ENCODE measurements around the gene AGFG2.

Gene AGFG2

DNA sequence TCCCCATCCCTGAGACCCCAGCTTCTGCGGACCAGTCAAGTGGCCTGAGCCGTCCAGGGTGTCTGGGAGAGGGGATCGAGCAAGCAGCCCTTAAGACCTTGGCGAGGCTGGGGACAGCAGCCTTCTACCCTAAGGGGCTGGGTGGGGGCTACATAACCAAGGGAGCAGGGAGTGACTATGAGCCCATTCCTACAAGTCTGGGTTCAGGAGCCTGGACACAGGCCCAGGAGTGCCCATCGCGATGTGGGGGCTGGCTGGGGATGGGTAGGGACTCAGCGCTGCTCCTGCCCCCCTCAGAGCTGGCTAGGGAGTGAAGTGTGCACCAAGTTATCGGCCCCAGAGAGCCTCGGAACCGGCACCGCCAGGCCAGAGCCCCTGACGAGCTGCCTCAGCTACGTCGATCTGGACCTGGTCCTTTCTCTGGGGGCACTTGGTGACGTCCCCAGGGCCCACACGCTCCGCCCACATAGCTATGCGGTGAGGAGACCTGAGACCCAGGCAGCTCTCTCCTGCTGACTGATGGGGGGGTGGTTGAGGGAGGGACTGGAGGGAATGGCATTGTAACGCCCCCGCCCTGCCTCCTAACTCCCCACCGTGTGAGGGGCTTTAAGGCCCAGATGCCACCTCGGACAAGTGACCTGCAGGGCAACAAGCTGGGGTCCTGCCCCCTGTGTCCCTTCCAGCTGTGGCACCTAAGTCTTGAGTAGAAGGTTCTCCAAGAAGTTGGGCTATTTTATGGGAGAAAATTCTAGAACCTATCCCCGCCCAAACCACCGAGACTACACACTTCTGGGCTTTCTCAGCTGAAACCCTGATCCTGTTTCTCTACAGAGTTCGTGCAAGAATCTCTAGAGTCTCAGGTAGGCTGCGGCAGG is 32.2 kb downstream of the AGFG2 start (continued):
- TF ChIP-seq, protein P1, sequence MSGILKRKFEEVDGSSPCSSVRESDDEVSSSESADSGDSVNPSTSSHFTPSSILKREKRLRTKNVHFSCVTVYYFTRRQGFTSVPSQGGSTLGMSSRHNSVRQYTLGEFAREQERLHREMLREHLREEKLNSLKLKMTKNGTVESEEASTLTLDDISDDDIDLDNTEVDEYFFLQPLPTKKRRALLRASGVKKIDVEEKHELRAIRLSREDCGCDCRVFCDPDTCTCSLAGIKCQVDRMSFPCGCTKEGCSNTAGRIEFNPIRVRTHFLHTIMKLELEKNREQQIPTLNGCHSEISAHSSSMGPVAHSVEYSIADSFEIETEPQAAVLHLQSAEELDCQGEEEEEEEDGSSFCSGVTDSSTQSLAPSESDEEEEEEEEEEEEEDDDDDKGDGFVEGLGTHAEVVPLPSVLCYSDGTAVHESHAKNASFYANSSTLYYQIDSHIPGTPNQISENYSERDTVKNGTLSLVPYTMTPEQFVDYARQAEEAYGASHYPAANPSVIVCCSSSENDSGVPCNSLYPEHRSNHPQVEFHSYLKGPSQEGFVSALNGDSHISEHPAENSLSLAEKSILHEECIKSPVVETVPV (CRISPR knock-in tag; IDR thresholded peaks at IDR 0.05): no peak

DNA sequence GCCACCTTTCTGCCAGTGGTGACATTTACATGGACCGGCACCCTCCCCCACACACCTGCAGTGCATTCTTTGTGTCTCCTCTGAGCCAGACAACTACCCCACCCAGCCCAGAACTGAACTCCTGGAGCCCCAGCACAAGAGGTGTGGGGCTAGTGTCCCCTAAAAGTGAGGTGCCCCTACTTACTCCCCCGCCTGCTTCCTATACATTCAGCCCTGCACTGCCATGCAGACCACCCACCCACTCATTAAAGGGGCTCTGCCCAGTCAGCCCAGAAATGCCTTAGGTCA is 32.8 kb downstream of the AGFG2 start:
- TF ChIP-seq TOX (CRISPR knock-in tag; IDR thresholded peaks at IDR 0.05; ENCODE audit: borderline replicate concordance): no peak
- TF ChIP-seq ARNTL (CRISPR knock-in tag; IDR thresholded peaks at IDR 0.05; ENCODE audit: borderline replicate concordance, low read depth): no peak
- TF ChIP-seq SNAI2 (CRISPR knock-in tag; IDR thresholded peaks at IDR 0.05): no peak
- no peak for TF ChIP-seq BACH2 (CRISPR knock-in tag; IDR thresholded peaks at IDR 0.05; ENCODE audit: borderline replicate concordance)
- no peak for TF ChIP-seq TCF4 (CRISPR knock-in tag; IDR thresholded peaks at IDR 0.05; ENCODE audit: borderline replicate concordance)
- no peak for TF ChIP-seq ESRRG (CRISPR knock-in tag; IDR thresholded peaks at IDR 0.05)
- no peak for ATAC-seq

DNA sequence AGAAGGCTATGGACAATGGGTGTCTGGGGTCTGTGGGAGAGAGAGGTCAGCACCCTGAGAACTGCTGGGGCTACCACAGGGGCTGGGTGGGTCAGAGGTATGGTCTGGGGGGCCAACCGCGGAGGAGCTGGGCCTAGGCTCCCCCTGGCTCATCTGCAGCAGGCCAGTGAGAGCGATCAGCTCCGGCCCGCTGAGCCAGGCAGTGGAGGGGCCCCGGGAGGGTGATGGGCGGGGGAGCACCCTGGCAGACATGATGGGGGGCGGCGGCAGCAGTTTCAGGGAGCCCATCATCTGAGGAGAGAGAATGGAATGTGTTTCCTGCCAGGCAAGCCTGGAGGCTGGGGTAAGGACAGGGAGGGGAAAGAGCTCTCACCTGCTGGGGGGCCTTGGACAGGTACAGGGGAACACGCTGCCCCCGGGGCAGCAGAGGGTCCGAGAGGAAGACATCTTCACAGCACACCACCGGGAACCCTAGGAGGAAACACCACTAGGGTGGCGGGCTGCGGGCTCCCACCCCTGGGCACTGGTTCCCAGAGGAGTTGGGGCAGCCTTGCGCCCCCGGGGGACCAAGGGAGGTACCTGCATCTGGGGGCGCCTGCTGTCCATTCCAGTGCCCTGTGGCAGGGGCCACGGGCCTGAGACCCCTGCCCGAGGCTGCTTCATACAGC is 33.4 kb downstream of the AGFG2 start:
- ATAC-seq: no peak
- TF ChIP-seq ISL1 (CRISPR knock-in tag; IDR thresholded peaks at IDR 0.05) (no peak), ZNF565 (CRISPR knock-in tag; conservative IDR thresholded peaks at IDR 0.05; ENCODE audit: low read depth) (no peak), OSR1 (CRISPR knock-in tag; IDR thresholded peaks at IDR 0.05) (no peak), ARNTL (CRISPR knock-in tag; IDR thresholded peaks at IDR 0.05; ENCODE audit: borderline replicate concordance, low read depth) (no peak)

DNA sequence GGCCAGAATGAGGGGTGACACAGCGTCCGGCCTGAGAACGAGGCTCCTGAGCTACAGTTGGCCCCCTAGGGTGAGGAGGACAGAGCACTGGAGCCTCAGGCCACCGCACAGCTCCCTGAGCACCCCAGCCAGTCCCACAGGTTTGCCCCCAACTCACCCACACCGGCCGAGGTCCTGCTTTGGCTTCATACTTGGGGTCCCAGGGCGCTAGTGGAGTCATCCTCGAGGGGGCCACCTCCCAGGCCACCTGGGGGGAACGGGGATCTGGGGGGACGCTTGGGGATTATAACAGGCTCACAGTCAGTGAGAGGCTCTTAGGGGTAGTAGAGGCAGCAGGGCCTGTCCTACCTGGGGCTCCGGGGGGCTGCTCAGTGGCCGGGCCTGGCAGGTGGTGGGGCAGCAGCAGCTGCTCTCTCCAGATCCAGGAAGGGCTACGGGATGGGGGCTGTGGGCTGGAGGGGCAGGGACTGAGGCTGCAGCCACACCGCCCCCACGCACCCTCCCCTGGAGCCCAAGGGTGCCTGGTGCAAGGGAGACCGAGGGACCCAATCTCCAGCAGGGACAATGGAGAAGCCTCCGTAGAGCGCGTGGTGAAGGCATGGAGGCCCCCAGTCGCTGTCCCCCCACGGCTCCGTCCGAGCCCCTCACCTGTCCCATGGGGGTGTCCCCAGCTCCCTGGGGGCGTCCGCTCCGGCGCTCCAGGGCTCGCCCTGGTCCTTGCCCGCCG is 34.1 kb downstream of the AGFG2 start:
- no peak for ATAC-seq
- TF ChIP-seq GLIS3 (CRISPR knock-in tag; IDR thresholded peaks at IDR 0.05): no peak
- no peak for TF ChIP-seq SNAI2 (CRISPR knock-in tag; IDR thresholded peaks at IDR 0.05)
- no peak for TF ChIP-seq ZNF8 (CRISPR knock-in tag; IDR thresholded peaks at IDR 0.05)
- TF ChIP-seq PPARA (CRISPR knock-in tag; IDR thresholded peaks at IDR 0.05; ENCODE audit: borderline replicate concordance): no peak
- TF ChIP-seq BACH2 (CRISPR knock-in tag; IDR thresholded peaks at IDR 0.05; ENCODE audit: borderline replicate concordance): no peak
- TF ChIP-seq TOX (CRISPR knock-in tag; IDR thresholded peaks at IDR 0.05; ENCODE audit: borderline replicate concordance): no peak
- TF ChIP-seq CREB5 (CRISPR knock-in tag; IDR thresholded peaks at IDR 0.05; ENCODE audit: low read depth): no peak
- no peak for TF ChIP-seq OSR1 (CRISPR knock-in tag; IDR thresholded peaks at IDR 0.05)
- TF ChIP-seq, protein P1 (CRISPR knock-in tag; IDR thresholded peaks at IDR 0.05): no peak
- TF ChIP-seq, protein P2, sequence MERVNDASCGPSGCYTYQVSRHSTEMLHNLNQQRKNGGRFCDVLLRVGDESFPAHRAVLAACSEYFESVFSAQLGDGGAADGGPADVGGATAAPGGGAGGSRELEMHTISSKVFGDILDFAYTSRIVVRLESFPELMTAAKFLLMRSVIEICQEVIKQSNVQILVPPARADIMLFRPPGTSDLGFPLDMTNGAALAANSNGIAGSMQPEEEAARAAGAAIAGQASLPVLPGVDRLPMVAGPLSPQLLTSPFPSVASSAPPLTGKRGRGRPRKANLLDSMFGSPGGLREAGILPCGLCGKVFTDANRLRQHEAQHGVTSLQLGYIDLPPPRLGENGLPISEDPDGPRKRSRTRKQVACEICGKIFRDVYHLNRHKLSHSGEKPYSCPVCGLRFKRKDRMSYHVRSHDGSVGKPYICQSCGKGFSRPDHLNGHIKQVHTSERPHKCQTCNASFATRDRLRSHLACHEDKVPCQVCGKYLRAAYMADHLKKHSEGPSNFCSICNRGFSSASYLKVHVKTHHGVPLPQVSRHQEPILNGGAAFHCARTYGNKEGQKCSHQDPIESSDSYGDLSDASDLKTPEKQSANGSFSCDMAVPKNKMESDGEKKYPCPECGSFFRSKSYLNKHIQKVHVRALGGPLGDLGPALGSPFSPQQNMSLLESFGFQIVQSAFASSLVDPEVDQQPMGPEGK (CRISPR knock-in tag; IDR thresholded peaks at IDR 0.05; ENCODE audit: borderline replicate concordance): no peak
- TF ChIP-seq ARNTL (CRISPR knock-in tag; IDR thresholded peaks at IDR 0.05; ENCODE audit: borderline replicate concordance, low read depth): no peak
- TF ChIP-seq ZFP3 (CRISPR knock-in tag; IDR thresholded peaks at IDR 0.05): no peak
- TF ChIP-seq, protein P3, sequence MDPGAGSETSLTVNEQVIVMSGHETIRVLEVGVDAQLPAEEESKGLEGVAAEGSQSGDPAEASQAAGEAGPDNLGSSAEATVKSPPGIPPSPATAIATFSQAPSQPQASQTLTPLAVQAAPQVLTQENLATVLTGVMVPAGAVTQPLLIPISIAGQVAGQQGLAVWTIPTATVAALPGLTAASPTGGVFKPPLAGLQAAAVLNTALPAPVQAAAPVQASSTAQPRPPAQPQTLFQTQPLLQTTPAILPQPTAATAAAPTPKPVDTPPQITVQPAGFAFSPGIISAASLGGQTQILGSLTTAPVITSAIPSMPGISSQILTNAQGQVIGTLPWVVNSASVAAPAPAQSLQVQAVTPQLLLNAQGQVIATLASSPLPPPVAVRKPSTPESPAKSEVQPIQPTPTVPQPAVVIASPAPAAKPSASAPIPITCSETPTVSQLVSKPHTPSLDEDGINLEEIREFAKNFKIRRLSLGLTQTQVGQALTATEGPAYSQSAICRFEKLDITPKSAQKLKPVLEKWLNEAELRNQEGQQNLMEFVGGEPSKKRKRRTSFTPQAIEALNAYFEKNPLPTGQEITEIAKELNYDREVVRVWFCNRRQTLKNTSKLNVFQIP (CRISPR knock-in tag; IDR thresholded peaks at IDR 0.05; ENCODE audit: borderline replicate concordance, low read depth): no peak
- no peak for TF ChIP-seq TCF4 (CRISPR knock-in tag; IDR thresholded peaks at IDR 0.05; ENCODE audit: borderline replicate concordance)
- TF ChIP-seq RARB (CRISPR knock-in tag; IDR thresholded peaks at IDR 0.05): no peak
- no peak for TF ChIP-seq ESRRG (CRISPR knock-in tag; IDR thresholded peaks at IDR 0.05)
- no peak for TF ChIP-seq ISL1 (CRISPR knock-in tag; IDR thresholded peaks at IDR 0.05)
- no peak for TF ChIP-seq ZFP30 (CRISPR knock-in tag; IDR thresholded peaks at IDR 0.05)

All from SK-N-SH treated with all-trans-retinoic acid at 6 μM for 48 hours (cell line).